DLD1 (cell line): ENCODE results near the gene PAFAH1B2.
"Not testable (repeated sequence)": the region's sequence is repeated elsewhere in the genome, so short reads cannot be mapped to it uniquely, and the experiment has no call there.

ENCODE experiments used
- in situ Hi-C: cut with HindIII; loops from 2 replicates; pipeline ENCODE4 v1.10.0; 2017; ENCODE audit warnings: low sequenced_read_pairs

The PAFAH1B2 gene

GRCh38 chr11:117127171-117127901 lies 16.8 kb upstream of the PAFAH1B2 start:
- in situ Hi-C loops: no loop called here

- in situ Hi-C loops: no loop called here
These were observed 15.8 kb upstream of the PAFAH1B2 start for GRCh38 chr11:117128289-117128688.

GRCh38 chr11:117130396-117130795 lies 13.7 kb upstream of the PAFAH1B2 start:
- in situ Hi-C loops: not testable (repeated sequence)

GRCh38 chr11:117130879-117131278 lies 13.2 kb upstream of the PAFAH1B2 start:
- in situ Hi-C loops: no loop called here

- in situ Hi-C loops: no loop called here
These were observed 9.7 kb upstream of the PAFAH1B2 start for GRCh38 chr11:117134431-117134830.

- in situ Hi-C loops: not testable (repeated sequence)
These were observed 9.1 kb upstream of the PAFAH1B2 start for GRCh38 chr11:117134979-117135378.

GRCh38 chr11:117137223-117138086 lies 6.6 kb upstream of the PAFAH1B2 start:
- in situ Hi-C loops: not testable (repeated sequence)

GRCh38 chr11:117143390-117143789 lies 697 bp upstream of the PAFAH1B2 start:
- in situ Hi-C loops: no loop called here

GRCh38 chr11:117144477-117145392 lies 648 bp downstream of the PAFAH1B2 start:
- in situ Hi-C loops: no loop called here

- in situ Hi-C loops: no loop called here
These were observed 1.3 kb downstream of the PAFAH1B2 start for GRCh38 chr11:117145393-117145761.

- in situ Hi-C loops: no loop called here
These were observed 2.4 kb downstream of the PAFAH1B2 start for GRCh38 chr11:117146521-117146920.

- in situ Hi-C loops: no loop called here
These were observed 8.0 kb downstream of the PAFAH1B2 start for GRCh38 chr11:117152066-117152465.

GRCh38 chr11:117154468-117154867 lies 10.4 kb downstream of the PAFAH1B2 start:
- in situ Hi-C loops: no loop called here

GRCh38 chr11:117157507-117157906 lies 13.4 kb downstream of the PAFAH1B2 start:
- in situ Hi-C loops: no loop called here

GRCh38 chr11:117159892-117160291 lies 15.8 kb downstream of the PAFAH1B2 start:
- in situ Hi-C loops: no loop called here

- in situ Hi-C loops: no loop called here
These were observed 16.7 kb downstream of the PAFAH1B2 start for GRCh38 chr11:117160826-117161225.

GRCh38 chr11:117166491-117166890 lies 22.4 kb downstream of the PAFAH1B2 start:
- in situ Hi-C loops: no loop called here

GRCh38 chr11:117169736-117170135 lies 25.6 kb downstream of the PAFAH1B2 start:
- in situ Hi-C loops: no loop called here

- in situ Hi-C loops: no loop called here
These were observed 26.1 kb downstream of the PAFAH1B2 start for GRCh38 chr11:117170210-117170609.

GRCh38 chr11:117171007-117171403 lies 26.9 kb downstream of the PAFAH1B2 start:
- in situ Hi-C loops: no loop called here
